ENCODE measurements around the gene SNRPD3.
"Not testable (repeated sequence)": the region's sequence is repeated elsewhere in the genome, so short reads cannot be mapped to it uniquely, and the experiment has no call there.

The SNRPD3 gene

GRCh38 chr22:24622596-24622995 is 66.8 kb downstream of the SNRPD3 start:
- not testable (repeated sequence) for DNase-seq
